Mesothelial cell of epicardium (in vitro differentiated cells): ENCODE measurements around the gene B3GNT9. TPM values are rescaled to one million over a fixed set of nuclear protein-coding genes. Genes with fewer than 3 reads are reported as not detected.

Source experiments
- DNase-seq, 2 experiments: peaks; one replicate each; pipeline ENCODE4 v3.0.0; 2021; ENCODE audit warnings: low spot score in 2 of 2; ENCODE audit not compliant: unreplicated experiment in 2 of 2
- H3K27ac Mint-ChIP-seq: 2 replicates; pipeline ENCODE4 v1.8.0; 2021; ENCODE audit warnings: mixed read lengths
- H3K27me3 Mint-ChIP-seq: 2 replicates; pipeline ENCODE4 v1.8.0; 2021; ENCODE audit warnings: low read depth, mixed read lengths
- H3K36me3 Mint-ChIP-seq: 2 replicates; pipeline ENCODE4 v1.8.0; 2021; ENCODE audit warnings: mixed read lengths
- H3K4me1 Mint-ChIP-seq: 2 replicates; pipeline ENCODE4 v1.8.0; 2021; ENCODE audit warnings: mixed read lengths
- H3K4me3 Mint-ChIP-seq: 2 replicates; pipeline ENCODE4 v1.8.0; 2021; ENCODE audit warnings: mild to moderate bottlenecking, moderate library complexity, mixed read lengths
- H3K9me3 Mint-ChIP-seq: 2 replicates; pipeline ENCODE4 v1.8.0; 2021; ENCODE audit warnings: mixed read lengths
- CTCF ChIP-seq: fragments of 200-600 bp; sonication (generic); IDR thresholded peaks from one replicate; pipeline ENCODE4 v1.5.0; 2021; ENCODE audit warnings: antibody characterized with exemption; ENCODE audit not compliant: unreplicated experiment
- total RNA-seq: library from RNA; stranded (reverse); gene quantifications from 3 replicates; pipeline ENCODE4 v1.2.1, GENCODE V29; 2021

Gene B3GNT9
- total RNA-seq, 1 donor from 2014 or later: 20.6 TPM

GRCh38 chr16:67184995-67185650, 34.3 kb upstream of the B3GNT9 start:
- TF ChIP-seq CTCF: peak; percentile 52
- peak; percentile 84 to 93 for DNase-seq
- peak overlapping the region; percentile 81 for H3K4me3 Mint-ChIP-seq
- H3K4me1 Mint-ChIP-seq: peaks cover 17% of the 10 kb centered on the region
- H3K27ac Mint-ChIP-seq: peak overlapping the region; percentile 91
- H3K27me3 Mint-ChIP-seq: peaks cover 13% of the 10 kb centered on the region
- H3K36me3 Mint-ChIP-seq: no peaks in the 10 kb centered on the region
- no peaks in the 10 kb centered on the region for H3K9me3 Mint-ChIP-seq

- DNase-seq: no peak
- no peaks in the 10 kb centered on the region for H3K9me3 Mint-ChIP-seq
- H3K4me1 Mint-ChIP-seq: peaks cover 17% of the 10 kb centered on the region
- no peaks in the 10 kb centered on the region for H3K36me3 Mint-ChIP-seq
- peaks cover 13% of the 10 kb centered on the region for H3K27me3 Mint-ChIP-seq
- peak overlapping the region; percentile 81 for H3K4me3 Mint-ChIP-seq
- H3K27ac Mint-ChIP-seq: no peak overlapping the region
- no peak for TF ChIP-seq CTCF
Measured at GRCh38 chr16:67184453-67184994, 33.7 kb upstream of the B3GNT9 start.

GRCh38 chr16:67183627-67184452, 33.0 kb upstream of the B3GNT9 start, which contains the start of gene MATCAP1:
MATCAP1 (minus strand) TSS chr16:67183963; CDS start chr16:67180610, 3,353 bp downstream.
- Mint-ChIP-seq H3K4me1 (peaks cover 20% of the 10 kb centered on the region), H3K36me3 (peaks cover 1% of the 10 kb centered on the region), H3K27ac (peak within 1 kb of the TSS; percentile 39), H3K4me3 (peak within 1 kb of the TSS; percentile 81), H3K9me3 (no peaks in the 10 kb centered on the region), H3K27me3 (peaks cover 14% of the 10 kb centered on the region)
- no peak for TF ChIP-seq CTCF
- peak; percentile 86 to 93 for DNase-seq

GRCh38 chr16:67183284-67183626, 32.5 kb upstream of the B3GNT9 start:
- no peaks in the 10 kb centered on the region for H3K9me3 Mint-ChIP-seq
- peaks cover 24% of the 10 kb centered on the region for H3K4me1 Mint-ChIP-seq
- DNase-seq: no peak
- H3K36me3 Mint-ChIP-seq: peaks cover 3% of the 10 kb centered on the region
- H3K27me3 Mint-ChIP-seq: peaks cover 17% of the 10 kb centered on the region
- TF ChIP-seq CTCF: no peak
- no peak overlapping the region for H3K27ac Mint-ChIP-seq
- no peak overlapping the region for H3K4me3 Mint-ChIP-seq

- H3K27me3 Mint-ChIP-seq: peaks cover 22% of the 10 kb centered on the region
- TF ChIP-seq CTCF: no peak
- H3K27ac Mint-ChIP-seq: no peak overlapping the region
Measured at GRCh38 chr16:67182288-67182687, 31.5 kb upstream of the B3GNT9 start.

More at GRCh38 chr16:67182288-67182687, 31.5 kb upstream of the B3GNT9 start:
- peaks cover 31% of the 10 kb centered on the region for H3K4me1 Mint-ChIP-seq
- H3K4me3 Mint-ChIP-seq: no peak overlapping the region
- H3K36me3 Mint-ChIP-seq: peaks cover 3% of the 10 kb centered on the region
- DNase-seq: no peak
- H3K9me3 Mint-ChIP-seq: no peaks in the 10 kb centered on the region
